Thyroid gland (tissue), 4 donors: ENCODE results near the gene GSTO2. TPM values are rescaled to one million over a fixed set of nuclear protein-coding genes. Genes with fewer than 3 reads are reported as not detected.

Source experiments
- DNase-seq, 2 donors: peaks; one replicate each; pipeline ENCODE4 v3.0.0-alpha.2; 2019
- H3K27ac ChIP-seq, 3 donors: fragments of 200-600 bp; sonication (generic); 1 replicate in 2 of 3; 2 replicates in 1 of 3; pipeline ENCODE4 v1.5.1; 2016 to 2019; ENCODE audit warnings: mild to moderate bottlenecking in 1 of 3, moderate library complexity in 1 of 3
- H3K27me3 ChIP-seq: fragments of 200-600 bp; sonication (generic); one replicate; pipeline ENCODE4 v1.5.1; 2019
- H3K36me3 ChIP-seq, 2 donors: fragments of 200-600 bp; sonication (generic); one replicate each; pipeline ENCODE4 v1.5.1; 2016 to 2019
- H3K4me1 ChIP-seq, 2 donors: fragments of 200-600 bp; sonication (generic); one replicate each; pipeline ENCODE4 v1.5.1; 2017 to 2019
- H3K4me3 ChIP-seq, 3 donors: fragments of 200-600 bp; sonication (generic); replicated peaks in 1 of 3; 1 replicate in 2 of 3; 2 replicates in 1 of 3; pipeline ENCODE4 v1.5.1; 2016; ENCODE audit warnings: mild to moderate bottlenecking in 1 of 3
- H3K9me3 ChIP-seq: fragments of 200-600 bp; sonication (generic); one replicate; pipeline ENCODE4 v1.5.1; 2017
- POLR2A ChIP-seq, 2 donors: fragments of 450-650 bp; IDR thresholded peaks; one replicate each; pipeline ENCODE4 v1.6.1; 2017; ENCODE audit warnings: antibody characterized with exemption in 2 of 2, mild to moderate bottlenecking in 2 of 2, moderate library complexity in 1 of 2
- WGBS, 2 donors: methylation state at CpG; one replicate each; pipeline ENCODE4 v1.1.5; 2017; 5-methylcytosine and 5-hydroxymethylcytosine counted together
- intact Hi-C: fragments of 100-400 bp; cut with DNase I; formaldehyde crosslinking; loops from one replicate; pipeline ENCODE4 v1.15.1; 2023
- total RNA-seq, 4 donors: library from RNA; depleted of rRNA; stranded (reverse); fragments of >200 nt; gene quantifications; one replicate each; pipeline ENCODE4 v1.2.3, GENCODE V29; 2016
- TF ChIP-seq, protein P1 (sequence below), 6 experiments: fragments of 200-600 bp in 3 of 6; fragments of 450-650 bp in 3 of 6; sonication (generic) in 3 of 6; IDR thresholded peaks; one replicate each; pipeline ENCODE4 v1.5.1; 2016 to 2019; ENCODE audit warnings: antibody characterized with exemption in 6 of 6, mild to moderate bottlenecking in 2 of 6, inconsistent platforms in 1 of 6, moderate library complexity in 1 of 6

The GSTO2 gene
- 10 to 100 TPM in 3 of 4 donors, 1 to 10 TPM in 1; 7.5 to 16.3 (median 12.8) TPM for total RNA-seq

DNA sequence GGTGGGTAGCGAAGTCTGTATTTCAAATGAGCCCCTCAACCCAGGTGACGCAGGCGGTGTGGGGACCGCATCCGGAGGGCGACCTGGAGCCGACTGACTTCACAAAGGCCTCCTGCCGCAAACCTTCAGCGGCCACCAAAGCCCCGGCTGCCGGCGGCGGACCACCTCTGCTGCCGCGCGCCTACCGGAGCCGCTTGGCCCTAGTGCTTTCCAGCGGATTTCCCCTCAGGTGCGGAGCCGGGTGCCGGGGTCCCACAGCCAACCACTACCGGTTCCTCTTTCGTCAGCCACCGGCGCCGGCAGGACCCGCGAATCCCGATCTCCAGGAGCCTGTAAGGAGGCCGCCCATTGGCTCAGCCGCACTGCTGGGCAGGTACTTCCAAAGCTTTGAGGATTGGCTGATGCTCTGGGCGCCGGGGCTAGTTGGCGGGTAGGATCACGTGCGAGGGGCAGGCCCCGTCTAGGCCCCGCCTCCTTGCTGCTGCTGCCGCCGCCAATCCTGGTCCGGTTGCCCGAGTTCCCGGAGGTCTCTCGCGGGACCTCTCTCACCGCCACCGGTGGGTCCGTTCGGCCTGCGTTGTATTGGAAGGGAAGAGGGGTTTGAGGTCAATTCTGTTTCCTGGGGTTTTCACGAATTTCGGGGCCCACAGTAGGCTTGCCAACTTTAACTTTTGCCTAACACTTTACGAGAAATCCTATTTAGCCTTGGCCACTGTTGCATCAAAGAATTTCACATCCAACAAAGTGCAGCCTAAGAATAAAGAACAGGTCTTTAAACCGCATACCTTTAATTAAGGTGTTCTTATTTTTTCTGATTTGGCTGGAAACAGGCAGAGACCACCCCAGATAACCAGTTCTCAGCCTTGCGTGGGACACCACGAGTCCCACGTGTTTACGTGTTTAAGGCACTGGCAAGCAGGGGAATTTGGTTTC is at the start of gene GSTO2:
TSS of gene GSTO2 (plus strand) at position 472 of the 933 bp plus-strand sequence. CDS start 5,732 bp downstream, outside the sequence.
- WGBS, 2 donors, result 5 to 10% methylated on average over 17 to 34 of the region's 59 CpGs
- Histone ChIP-seq H3K4me3 (peak within 1 kb of the TSS; percentile 43 to 85 (median 71)), H3K27me3 (no peaks in the 10 kb centered on the region), H3K36me3 (peaks cover 13 to 26% of the 10 kb centered on the region in 2 donors), H3K4me1 (peaks cover 10 to 12% of the 10 kb centered on the region in 2 donors), H3K9me3 (no peaks in the 10 kb centered on the region), H3K27ac (peak within 1 kb of the TSS; percentile 42 to 64 (median 63))
- intact Hi-C loops, result no loop called here
- peak; percentile 100 for DNase-seq
- peak in 1 of 2 donors; percentile 88 for TF ChIP-seq POLR2A (IDR thresholded peaks at IDR 0.05)
- TF ChIP-seq, protein P1, sequence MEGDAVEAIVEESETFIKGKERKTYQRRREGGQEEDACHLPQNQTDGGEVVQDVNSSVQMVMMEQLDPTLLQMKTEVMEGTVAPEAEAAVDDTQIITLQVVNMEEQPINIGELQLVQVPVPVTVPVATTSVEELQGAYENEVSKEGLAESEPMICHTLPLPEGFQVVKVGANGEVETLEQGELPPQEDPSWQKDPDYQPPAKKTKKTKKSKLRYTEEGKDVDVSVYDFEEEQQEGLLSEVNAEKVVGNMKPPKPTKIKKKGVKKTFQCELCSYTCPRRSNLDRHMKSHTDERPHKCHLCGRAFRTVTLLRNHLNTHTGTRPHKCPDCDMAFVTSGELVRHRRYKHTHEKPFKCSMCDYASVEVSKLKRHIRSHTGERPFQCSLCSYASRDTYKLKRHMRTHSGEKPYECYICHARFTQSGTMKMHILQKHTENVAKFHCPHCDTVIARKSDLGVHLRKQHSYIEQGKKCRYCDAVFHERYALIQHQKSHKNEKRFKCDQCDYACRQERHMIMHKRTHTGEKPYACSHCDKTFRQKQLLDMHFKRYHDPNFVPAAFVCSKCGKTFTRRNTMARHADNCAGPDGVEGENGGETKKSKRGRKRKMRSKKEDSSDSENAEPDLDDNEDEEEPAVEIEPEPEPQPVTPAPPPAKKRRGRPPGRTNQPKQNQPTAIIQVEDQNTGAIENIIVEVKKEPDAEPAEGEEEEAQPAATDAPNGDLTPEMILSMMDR (IDR thresholded peaks at IDR 0.05), result no peak

DNA sequence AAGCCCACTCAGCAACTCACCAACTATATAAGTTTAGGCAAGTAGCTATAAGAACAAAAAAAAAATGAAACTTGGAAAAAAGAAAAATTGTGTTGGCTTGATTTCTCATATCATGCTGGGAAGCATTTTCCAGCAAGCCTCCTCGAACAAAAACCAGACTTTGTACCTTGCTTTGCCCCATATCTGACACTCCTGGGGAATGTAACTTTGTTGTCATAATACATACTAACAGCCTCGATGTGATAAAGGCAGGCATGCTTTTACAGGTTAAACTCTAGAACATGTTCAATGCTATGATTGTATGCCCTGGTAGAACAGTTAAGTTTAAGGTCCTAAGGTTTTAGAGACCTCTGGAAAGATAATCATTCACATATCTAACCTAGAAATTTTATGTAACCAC is 48.5 kb upstream of the GSTO2 start:
- Histone ChIP-seq H3K9me3 (no peaks in the 10 kb centered on the region), H3K27ac (no peak overlapping the region), H3K4me1 (no peaks in the 10 kb centered on the region), H3K27me3 (no peaks in the 10 kb centered on the region), H3K36me3 (no peaks in the 10 kb centered on the region), H3K4me3 (no peak overlapping the region)
- TF ChIP-seq, protein P1 (IDR thresholded peaks at IDR 0.05), result no peak
- no peak for DNase-seq
- intact Hi-C loops, result no loop called here
- WGBS, 2 donors, result 61 to 69% methylated on average over 2 of the region's 2 CpGs

DNA sequence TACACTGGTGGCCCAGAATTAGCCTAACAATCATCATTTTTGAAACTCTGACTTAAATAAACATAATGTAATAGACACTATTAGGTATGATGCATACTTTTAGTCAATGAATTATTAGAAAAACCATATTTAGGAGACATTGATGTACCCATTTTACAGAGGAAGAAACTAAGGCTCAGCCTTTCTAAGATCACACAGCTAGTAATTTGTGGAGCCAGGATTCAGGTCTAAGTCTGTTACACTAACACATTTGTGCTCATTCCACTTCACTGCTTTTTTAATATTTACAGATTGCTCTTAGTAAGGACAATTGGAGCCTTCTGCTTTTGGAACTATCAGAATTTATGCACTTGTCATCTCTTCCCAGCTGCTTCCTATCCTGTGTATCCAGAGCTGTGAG is 45.7 kb upstream of the GSTO2 start:
- TF ChIP-seq, protein P1 (IDR thresholded peaks at IDR 0.05), result no peak
- TF ChIP-seq POLR2A (IDR thresholded peaks at IDR 0.05), result no peak
- H3K9me3 ChIP-seq, result no peaks in the 10 kb centered on the region
- H3K27me3 ChIP-seq, result no peaks in the 10 kb centered on the region
- no peak for DNase-seq
- no peaks in the 10 kb centered on the region for H3K36me3 ChIP-seq
- intact Hi-C loops, result no loop called here
- H3K27ac ChIP-seq, result no peak overlapping the region
- no peak overlapping the region for H3K4me3 ChIP-seq
- no peaks in the 10 kb centered on the region for H3K4me1 ChIP-seq

DNA sequence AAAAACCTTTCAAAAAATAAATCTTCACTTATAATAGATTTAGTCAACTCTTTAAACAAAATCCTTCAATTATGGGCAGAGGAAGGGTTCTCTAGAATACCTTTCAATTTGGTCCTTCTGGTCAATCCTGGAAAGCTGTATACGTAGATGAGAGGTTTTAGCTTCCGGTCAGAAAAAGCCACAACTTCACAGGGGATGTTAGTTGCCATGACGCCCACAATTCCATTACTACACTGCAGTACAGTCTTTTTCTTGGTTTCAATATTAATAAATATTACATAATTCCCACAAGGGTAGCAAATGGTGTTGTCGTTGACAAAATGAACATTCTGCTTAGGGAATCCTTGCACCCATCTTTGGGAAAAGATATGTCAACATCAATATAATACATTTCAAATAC is 38.5 kb upstream of the GSTO2 start:
- TF ChIP-seq, protein P1 (IDR thresholded peaks at IDR 0.05), result no peak
- TF ChIP-seq POLR2A (IDR thresholded peaks at IDR 0.05), result no peak
- Histone ChIP-seq H3K27ac (no peak overlapping the region), H3K36me3 (no peaks in the 10 kb centered on the region), H3K4me1 (peaks cover 7 to 10% of the 10 kb centered on the region in 2 donors), H3K9me3 (no peaks in the 10 kb centered on the region), H3K27me3 (no peaks in the 10 kb centered on the region), H3K4me3 (no peak overlapping the region)
- WGBS, 2 donors, result 83 to 84% methylated on average over 4 of the region's 4 CpGs
- no peak for DNase-seq
- intact Hi-C loops, result no loop called here
